ENCODE results near the gene PDCD2L.

DNA sequence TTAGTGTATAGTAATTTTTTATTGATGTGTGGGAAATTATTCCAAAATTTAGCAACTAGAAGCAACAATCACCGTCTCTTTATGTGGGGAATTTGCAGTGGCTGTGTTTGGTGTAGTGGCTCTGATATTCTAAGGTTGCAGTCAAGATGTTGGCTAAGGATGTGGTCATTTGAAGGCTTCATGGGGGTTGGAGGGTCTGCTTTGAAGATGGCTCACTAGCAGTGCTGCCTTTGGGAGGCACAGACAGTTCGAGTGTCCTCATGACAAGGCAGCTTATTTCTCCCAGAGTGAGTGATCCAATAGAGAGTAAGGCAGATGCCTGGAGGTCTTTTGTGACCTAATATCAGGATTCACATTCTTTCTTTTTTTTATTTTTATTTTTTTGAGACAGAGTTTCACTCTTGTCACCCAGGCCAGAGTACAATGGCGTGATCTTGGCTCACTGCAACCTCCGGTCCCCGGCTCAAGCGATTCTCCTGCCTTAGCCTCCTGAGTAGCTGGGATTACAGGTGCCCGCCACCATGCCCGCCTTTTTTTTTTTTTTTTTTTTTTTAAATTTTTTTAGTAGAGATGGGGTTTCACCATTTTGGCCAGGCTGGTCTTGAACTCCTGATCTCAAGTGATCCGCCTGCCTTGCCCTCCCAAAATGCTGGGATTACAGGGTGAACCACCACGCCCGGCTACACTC is 30.5 kb upstream of the PDCD2L start:
- TF ChIP-seq, protein P1, sequence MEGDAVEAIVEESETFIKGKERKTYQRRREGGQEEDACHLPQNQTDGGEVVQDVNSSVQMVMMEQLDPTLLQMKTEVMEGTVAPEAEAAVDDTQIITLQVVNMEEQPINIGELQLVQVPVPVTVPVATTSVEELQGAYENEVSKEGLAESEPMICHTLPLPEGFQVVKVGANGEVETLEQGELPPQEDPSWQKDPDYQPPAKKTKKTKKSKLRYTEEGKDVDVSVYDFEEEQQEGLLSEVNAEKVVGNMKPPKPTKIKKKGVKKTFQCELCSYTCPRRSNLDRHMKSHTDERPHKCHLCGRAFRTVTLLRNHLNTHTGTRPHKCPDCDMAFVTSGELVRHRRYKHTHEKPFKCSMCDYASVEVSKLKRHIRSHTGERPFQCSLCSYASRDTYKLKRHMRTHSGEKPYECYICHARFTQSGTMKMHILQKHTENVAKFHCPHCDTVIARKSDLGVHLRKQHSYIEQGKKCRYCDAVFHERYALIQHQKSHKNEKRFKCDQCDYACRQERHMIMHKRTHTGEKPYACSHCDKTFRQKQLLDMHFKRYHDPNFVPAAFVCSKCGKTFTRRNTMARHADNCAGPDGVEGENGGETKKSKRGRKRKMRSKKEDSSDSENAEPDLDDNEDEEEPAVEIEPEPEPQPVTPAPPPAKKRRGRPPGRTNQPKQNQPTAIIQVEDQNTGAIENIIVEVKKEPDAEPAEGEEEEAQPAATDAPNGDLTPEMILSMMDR (IDR thresholded peaks at IDR 0.05) = no peak
- TF ChIP-seq POLR2AphosphoS5 (IDR thresholded peaks at IDR 0.05) (no peak), POLR2A (IDR thresholded peaks at IDR 0.05) (no peak)
